H1 (cell line): Measurements from ENCODE around the gene MRM2. TPM values are rescaled to one million over a fixed set of nuclear protein-coding genes. Genes with fewer than 3 reads are reported as not detected.

Experiments used
- CHD2 ChIP-seq: IDR thresholded peaks from 2 replicates; pipeline ENCODE4 v1.6.1; 2012; ENCODE audit warnings: low read length, improper control_type of control experiment
- polyA plus RNA-seq, 7 experiments: library from polyadenylated mRNA; depleted of rRNA in 3 of 7; stranded (reverse) in 5 of 7; unstranded in 2 of 7; fragments of >200 nt in 5 of 7; fragments of 200-250 nt in 2 of 7; gene quantifications; 1 replicate in 5 of 7; 2 replicates in 1 of 7; 4 replicates in 1 of 7; pipeline versions ENCODE4 v1.2.1 to v1.2.3, GENCODE V29; 2011 to 2013; ENCODE audit warnings: missing spikeins in 2 of 7, mixed read lengths in 2 of 7
- total RNA-seq: library from RNA; stranded (reverse); fragmentation: NEBNext Ultra II Directional; extraction: Animal tissue kit (Norgen Biotek cat#: 25700); gene quantifications from 2 replicates; pipeline ENCODE4 v1.2.1, GENCODE V29; 2021
- TF ChIP-seq, protein P1 (sequence below): fragments of 300-600 bp; sonication (generic); IDR thresholded peaks from 2 replicates; pipeline ENCODE4 v1.7.1; 2012; ENCODE audit warnings: low read length, moderate library complexity, mild to moderate bottlenecking, inconsistent platforms; ENCODE audit not compliant: insufficient replicate concordance

MRM2 gene
- total and polyA plus RNA-seq, 2 of the 8 experiments (the other 6 are each of a cell fraction or from before 2014, with no cell fraction given), result 17.2 to 38.6 TPM

DNA sequence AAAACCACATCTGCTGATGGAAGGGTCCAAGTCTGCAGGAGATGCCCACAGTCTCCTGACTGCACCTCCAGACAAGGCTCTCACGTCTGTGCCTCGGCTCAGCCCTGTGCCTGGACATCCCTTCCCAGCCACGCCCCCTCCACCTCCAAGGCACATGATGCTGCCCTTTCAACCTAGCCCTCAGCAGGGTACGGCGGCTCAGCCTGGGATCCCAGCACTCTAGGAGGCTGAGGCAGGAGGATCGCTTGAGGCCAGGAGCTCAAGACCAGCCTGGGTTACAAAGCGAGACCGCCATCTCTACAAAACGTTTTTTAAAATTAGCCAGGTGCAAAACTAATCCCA lies 23.6 kb downstream of the MRM2 start (continued):
- TF ChIP-seq, protein P1, sequence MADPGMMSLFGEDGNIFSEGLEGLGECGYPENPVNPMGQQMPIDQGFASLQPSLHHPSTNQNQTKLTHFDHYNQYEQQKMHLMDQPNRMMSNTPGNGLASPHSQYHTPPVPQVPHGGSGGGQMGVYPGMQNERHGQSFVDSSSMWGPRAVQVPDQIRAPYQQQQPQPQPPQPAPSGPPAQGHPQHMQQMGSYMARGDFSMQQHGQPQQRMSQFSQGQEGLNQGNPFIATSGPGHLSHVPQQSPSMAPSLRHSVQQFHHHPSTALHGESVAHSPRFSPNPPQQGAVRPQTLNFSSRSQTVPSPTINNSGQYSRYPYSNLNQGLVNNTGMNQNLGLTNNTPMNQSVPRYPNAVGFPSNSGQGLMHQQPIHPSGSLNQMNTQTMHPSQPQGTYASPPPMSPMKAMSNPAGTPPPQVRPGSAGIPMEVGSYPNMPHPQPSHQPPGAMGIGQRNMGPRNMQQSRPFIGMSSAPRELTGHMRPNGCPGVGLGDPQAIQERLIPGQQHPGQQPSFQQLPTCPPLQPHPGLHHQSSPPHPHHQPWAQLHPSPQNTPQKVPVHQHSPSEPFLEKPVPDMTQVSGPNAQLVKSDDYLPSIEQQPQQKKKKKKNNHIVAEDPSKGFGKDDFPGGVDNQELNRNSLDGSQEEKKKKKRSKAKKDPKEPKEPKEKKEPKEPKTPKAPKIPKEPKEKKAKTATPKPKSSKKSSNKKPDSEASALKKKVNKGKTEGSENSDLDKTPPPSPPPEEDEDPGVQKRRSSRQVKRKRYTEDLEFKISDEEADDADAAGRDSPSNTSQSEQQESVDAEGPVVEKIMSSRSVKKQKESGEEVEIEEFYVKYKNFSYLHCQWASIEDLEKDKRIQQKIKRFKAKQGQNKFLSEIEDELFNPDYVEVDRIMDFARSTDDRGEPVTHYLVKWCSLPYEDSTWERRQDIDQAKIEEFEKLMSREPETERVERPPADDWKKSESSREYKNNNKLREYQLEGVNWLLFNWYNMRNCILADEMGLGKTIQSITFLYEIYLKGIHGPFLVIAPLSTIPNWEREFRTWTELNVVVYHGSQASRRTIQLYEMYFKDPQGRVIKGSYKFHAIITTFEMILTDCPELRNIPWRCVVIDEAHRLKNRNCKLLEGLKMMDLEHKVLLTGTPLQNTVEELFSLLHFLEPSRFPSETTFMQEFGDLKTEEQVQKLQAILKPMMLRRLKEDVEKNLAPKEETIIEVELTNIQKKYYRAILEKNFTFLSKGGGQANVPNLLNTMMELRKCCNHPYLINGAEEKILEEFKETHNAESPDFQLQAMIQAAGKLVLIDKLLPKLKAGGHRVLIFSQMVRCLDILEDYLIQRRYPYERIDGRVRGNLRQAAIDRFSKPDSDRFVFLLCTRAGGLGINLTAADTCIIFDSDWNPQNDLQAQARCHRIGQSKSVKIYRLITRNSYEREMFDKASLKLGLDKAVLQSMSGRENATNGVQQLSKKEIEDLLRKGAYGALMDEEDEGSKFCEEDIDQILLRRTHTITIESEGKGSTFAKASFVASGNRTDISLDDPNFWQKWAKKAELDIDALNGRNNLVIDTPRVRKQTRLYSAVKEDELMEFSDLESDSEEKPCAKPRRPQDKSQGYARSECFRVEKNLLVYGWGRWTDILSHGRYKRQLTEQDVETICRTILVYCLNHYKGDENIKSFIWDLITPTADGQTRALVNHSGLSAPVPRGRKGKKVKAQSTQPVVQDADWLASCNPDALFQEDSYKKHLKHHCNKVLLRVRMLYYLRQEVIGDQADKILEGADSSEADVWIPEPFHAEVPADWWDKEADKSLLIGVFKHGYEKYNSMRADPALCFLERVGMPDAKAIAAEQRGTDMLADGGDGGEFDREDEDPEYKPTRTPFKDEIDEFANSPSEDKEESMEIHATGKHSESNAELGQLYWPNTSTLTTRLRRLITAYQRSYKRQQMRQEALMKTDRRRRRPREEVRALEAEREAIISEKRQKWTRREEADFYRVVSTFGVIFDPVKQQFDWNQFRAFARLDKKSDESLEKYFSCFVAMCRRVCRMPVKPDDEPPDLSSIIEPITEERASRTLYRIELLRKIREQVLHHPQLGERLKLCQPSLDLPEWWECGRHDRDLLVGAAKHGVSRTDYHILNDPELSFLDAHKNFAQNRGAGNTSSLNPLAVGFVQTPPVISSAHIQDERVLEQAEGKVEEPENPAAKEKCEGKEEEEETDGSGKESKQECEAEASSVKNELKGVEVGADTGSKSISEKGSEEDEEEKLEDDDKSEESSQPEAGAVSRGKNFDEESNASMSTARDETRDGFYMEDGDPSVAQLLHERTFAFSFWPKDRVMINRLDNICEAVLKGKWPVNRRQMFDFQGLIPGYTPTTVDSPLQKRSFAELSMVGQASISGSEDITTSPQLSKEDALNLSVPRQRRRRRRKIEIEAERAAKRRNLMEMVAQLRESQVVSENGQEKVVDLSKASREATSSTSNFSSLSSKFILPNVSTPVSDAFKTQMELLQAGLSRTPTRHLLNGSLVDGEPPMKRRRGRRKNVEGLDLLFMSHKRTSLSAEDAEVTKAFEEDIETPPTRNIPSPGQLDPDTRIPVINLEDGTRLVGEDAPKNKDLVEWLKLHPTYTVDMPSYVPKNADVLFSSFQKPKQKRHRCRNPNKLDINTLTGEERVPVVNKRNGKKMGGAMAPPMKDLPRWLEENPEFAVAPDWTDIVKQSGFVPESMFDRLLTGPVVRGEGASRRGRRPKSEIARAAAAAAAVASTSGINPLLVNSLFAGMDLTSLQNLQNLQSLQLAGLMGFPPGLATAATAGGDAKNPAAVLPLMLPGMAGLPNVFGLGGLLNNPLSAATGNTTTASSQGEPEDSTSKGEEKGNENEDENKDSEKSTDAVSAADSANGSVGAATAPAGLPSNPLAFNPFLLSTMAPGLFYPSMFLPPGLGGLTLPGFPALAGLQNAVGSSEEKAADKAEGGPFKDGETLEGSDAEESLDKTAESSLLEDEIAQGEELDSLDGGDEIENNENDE, result no peak
- TF ChIP-seq CHD2, result no peak
